GM19193 (cell line): Measurements from ENCODE around the gene FBXO27.

ENCODE experiments used
- POLR2A ChIP-seq: IDR thresholded peaks from 4 replicates; pipeline ENCODE4 v1.6.1; 2011; ENCODE audit not compliant: insufficient read depth, insufficient read length; ENCODE audit errors: extremely low read depth

The FBXO27 gene

DNA sequence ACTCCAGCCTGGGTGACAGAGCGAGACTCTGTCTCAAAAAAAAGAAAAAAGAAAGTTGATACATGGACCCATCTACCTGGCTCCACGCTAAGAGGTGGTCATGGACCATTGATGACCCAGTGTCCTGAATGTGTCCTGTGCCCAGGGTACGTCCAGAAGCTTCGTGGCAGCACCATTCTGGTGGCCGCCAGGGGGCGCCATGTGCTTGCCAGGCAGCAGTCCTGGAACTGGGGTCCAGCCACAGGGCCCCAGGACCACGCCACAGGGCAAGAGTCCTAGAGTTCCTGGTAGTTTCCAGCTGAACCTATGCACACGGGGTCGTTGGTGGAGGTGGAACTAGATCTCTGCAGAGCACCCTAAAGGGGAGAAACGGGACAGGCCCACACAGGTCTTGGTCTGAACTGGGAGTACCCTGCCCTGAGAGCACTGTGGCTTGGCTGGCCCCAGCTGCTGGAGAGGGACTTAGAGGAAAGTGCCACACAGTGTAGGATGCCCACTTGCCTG lies 19.9 kb upstream of the FBXO27 start:
- TF ChIP-seq POLR2A, result no peak

DNA sequence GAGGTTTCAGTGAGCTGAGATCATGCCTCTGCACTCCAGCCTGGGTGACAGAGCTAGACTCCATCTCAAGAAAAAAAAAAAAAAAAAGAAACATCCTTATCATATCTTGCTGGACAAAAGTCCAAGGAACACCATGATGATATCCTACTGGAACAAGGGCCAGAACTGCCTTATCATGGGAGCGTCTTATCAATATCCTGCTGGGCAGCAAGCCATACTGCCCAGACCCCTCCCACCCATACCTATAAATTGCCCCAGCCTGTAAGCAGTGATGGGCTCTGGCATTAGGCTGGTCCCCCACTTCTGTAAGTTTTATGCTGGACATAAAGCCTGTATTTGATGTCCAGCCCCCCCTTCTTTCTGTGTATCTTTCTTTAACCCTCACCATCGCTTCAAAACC lies 14.7 kb upstream of the FBXO27 start:
- TF ChIP-seq POLR2A, result no peak

DNA sequence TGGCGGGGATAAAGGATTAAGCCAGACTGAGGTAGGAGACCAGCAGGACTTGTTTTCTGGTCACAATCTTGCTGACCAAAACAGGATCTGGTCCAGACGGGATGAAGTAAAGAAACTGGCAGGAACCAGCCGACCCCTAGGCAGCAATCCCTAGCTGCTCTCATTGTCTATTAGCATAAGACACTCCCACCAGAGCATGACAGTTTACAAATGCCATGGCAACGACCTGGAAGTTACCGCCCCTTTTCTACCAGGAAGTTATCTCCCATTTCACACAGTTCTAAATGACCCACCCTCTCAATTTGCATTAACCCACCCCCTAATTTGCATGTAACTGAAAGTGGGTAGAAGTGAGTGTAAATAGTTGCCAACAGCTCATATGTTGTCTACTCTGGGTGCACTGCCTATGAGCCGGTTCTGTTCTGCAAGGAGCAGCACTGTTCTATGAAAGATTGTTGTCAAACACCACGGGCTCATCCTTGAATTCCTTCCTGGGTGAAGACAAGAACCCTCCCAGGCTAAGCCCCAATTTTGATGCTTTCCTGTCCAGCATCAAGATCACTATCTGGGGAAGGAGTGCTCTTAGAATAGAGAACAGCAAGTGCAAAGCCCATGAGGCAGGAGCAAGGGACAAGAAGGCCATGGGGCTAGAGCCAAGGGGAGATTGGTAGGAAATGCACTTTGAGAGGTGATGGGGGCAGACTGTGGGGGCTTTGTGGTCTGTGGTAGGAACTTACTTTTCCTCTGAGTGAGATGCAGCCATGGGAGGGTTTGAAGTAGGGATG lies 13.9 kb upstream of the FBXO27 start:
- TF ChIP-seq POLR2A, result no peak

DNA sequence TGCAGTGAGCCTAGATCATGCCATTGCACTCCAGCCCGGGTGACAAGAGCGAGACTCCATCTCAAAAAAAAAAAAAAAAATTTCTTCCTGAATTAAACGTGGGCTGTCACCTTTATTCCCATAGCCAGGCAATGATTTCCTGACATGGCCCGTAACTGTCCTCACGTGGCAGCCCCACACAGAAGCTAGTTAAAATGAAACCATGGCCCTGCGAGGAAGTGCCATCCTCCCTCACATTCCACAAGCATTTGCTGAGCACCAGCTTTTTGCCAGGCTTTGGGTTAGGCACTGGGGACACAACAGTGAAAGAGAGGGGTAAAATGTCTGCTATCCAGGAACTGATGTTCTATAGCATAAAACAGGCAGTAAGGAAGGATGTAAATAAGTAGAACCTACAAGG lies 13.2 kb upstream of the FBXO27 start:
- no peak for TF ChIP-seq POLR2A

DNA sequence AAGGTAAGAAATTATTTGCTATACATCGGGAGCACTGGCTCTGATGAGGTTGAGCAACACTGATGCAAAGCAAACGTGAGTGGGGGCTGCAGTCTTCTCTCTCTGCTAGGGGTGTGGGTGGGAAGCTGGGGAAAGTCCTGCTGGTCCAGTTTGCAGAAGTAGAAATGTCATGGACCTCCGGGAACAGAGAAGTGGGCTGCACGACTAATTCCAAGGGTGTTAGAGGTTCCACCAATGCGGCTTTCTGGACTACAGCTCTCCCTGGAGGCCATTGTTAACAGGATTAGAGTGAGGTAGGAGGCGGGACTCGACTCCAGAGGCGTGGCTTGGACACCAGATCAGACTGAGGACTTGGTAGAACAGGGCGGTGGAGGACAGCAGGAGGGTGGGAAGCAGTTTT lies 5.7 kb upstream of the FBXO27 start:
- TF ChIP-seq POLR2A, result no peak

DNA sequence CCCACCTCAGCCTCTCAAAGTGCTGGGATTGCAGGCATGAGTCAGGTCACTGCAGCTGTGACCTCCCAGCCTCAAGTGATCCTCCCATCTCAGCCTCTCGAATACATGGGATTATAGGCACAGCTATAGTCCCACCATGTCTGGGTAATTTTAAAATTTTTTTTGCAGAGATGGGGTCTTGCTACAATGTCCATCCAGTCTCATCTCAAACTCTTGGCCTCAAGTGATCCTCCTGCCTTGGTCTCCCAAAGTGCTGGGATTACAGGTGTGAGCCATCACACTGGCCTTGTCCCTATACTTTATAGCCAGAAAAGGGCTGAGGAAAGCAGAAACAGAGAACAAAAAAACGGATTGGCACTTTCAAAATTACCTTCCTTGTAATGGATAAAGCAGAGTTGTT lies 4.8 kb upstream of the FBXO27 start:
- TF ChIP-seq POLR2A, result no peak

DNA sequence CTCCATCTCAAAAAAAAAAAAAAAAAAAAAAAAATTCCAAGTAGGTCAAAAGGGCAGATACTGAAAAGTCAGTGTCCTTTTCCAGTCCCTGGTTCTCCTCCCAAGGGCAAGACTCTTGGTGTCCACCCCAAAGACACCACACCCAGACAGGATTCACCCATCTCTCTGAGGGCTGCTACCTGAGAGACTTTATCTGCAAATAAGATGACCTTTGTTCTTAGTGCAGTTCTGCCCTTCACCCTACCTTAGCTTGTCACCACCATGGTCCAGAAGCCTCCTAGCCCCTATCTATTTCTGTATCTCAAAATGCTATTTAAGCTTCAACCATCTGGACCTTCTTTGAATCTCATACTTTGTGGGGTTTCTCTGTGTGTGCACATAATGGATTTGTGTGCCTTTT lies 4.2 kb upstream of the FBXO27 start:
- no peak for TF ChIP-seq POLR2A

DNA sequence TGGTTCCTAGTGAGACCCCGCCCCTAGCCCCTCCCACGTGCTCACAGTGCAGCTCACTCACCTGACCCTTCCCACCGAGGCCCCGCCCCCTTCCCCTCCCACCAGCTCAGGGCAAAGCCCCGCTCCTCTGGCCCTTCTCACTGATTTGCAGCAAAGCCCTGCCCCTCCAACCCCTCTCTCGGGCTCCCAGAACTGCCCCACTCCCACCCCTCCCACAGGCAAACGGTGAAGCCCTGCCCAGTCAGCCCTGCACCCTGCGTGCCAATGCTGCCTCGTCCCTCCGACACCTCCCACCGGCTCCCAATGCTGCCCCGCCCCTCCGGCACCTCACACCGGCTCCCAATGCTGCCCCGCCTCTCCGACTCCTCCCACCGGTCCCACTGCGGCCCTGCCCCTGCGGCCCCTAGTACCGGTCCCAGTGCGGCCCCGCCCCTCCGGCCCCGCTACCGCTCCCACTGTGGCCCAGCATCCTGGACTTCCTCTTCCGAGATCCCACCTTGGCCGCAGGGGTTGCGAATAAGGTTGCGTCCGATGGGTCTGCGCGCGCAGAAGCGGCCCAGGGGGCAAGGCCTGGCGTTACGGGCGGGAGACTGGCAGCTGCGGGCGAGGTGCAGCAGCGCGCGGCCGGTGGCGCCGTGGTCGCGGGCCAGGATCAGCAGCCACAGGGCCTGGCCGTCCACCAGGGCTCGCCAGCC lies 834 bp downstream of the FBXO27 start:
- TF ChIP-seq POLR2A, result no peak

DNA sequence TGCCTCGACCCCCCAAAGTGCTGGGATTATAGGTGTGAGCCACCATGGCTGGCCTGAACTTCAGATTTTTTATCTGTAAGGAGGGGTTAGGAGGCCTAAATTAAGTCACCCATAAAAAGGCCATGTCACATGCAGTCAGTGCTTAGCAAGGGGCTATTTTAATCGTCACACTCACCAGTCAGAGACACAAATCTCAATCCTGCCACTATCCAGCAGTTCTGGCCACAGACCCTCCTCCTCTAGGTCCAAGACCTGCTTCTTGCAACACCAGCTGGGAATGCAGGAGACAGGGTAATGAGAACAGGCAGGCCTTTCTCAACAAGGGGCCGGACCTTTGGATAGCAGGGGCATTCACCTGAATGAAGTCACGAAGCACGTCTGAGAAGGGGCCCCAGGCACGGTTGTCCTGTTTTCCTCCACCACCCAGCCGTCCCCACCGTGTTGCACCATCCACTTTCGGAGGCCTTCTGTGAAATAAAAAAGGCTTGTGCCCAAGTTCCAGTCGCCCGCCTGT lies 1.4 kb downstream of the FBXO27 start:
- no peak for TF ChIP-seq POLR2A

DNA sequence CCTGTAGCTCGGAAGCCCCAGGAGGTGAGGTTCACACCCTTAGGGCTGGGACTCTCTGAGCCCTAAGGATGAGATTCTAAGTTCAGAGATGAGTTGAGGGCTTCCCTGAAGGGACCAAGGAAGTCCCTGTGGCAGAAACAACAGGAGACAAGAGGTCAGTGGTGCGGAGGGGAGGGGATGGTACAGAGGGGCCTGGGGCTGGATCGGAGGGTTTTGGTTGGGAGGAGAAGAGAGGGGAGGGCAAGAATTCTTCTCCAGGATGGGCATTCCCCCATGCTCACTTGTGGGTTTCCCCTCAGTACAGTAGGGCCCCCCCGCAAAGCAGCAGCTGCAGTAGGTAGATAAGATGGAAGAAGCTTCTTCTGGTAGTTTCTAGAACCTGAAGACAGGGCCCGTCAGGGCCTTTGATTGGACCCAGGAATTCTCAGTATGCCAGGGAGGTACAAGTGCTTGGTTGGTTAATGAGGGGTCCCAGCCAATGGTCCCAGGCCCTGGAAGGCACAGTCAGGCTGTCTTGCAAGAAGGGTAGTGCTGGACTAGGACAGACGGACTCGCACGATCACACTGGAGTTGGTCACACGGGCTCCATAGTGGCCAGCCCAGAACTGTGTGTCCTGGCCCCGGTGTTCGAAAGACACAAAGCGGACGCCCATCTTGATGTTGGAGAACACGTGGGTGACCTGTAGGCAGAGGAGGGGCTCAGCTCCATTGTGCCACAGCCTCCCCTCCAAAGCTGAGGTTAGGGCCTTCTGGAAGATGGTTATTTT lies 7.3 kb downstream of the FBXO27 start:
- TF ChIP-seq POLR2A, result no peak

DNA sequence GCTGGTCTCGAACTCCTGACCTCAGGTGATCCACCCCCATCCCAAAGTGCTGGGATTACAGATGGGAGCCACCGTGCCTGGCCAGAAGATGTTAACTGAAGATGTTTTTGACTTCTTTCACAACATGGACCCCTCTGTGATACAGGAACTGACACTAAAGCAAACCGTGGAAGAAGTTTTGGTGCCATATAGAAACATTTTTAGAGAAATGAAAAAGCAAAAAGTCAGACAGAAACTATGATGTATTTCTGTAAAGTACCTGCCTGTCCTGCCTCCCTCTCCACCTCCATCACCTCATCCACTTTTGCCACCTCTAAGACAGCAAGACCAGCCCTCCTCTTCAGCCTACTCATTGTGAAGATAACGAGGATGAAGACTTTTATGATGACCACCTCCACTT lies 11.3 kb downstream of the FBXO27 start:
- no peak for TF ChIP-seq POLR2A

DNA sequence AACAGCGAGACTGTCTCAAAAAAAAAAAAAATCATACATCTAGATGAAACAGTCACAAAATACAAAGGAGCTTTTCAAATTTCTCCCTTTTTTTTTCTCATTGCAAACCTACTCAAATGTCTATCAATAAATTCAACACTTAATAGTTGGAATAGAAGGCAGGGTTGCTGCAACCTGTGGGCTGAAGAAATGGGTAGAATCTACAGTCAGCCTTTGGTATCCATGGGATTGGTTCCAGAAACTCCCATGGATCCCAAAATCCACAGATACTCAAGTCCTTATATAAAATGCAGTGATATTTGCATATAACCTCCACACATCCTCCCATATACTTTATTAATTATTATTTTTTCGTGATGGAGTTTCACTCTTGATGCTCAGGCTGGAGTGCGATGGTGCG lies 14.7 kb downstream of the FBXO27 start:
- no peak for TF ChIP-seq POLR2A

DNA sequence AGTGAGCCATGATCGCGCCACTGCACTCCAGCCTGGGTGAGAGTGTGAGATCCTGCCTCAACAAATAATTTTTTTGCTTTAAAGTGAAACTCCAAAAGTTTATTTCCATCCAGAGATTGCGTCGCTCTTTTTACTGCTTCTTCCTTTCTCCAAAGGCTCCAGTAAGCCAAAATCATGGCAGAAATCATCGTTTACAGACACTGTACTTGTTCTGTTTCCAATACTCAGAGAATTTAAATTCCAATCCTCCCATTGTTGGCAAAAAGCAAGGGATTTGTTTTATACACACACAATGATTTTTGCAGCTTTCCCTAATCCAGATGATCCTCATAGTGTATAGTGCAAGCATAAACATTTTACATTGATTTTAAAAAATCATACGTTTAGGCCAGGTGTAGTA lies 15.3 kb downstream of the FBXO27 start:
- TF ChIP-seq POLR2A, result no peak

DNA sequence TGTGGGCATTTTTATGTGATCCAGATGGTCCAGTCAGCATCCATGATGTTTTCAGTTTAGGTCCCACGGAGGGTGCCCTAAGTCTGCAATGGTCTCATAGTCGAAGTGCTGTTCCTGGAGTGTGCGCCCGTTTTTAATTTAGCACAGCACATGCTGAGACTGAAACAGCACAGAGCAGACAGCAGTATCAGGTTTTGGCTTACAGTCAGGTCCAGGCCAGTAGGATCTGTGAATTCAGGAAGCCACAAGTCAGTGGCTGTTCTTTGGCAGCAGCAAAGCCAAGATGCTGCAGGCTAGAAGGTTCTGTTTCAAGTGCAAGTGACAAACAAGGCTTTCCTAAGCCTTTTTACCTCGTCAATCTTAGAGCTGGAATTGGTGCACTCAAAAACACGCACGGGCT lies 18.3 kb downstream of the FBXO27 start:
- no peak for TF ChIP-seq POLR2A

DNA sequence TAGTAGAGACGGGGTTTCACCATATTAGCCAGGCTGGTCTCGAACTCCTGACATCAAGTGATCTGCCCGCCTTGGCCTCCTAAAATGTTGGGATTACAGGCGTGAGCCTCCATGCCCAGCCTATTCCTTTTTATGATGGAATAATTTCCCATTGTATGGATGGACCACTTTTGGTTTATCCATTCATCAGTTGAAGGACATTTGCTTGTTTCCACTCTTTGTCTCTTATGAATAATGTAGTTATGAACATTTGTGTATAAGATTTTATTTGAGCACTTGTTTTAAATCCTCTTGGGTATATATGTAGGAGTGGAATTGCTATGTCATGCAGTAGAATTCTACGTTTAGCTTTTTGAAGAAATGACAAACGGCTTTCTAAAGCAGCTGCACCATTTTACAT lies 23.3 kb downstream of the FBXO27 start:
- TF ChIP-seq POLR2A, result no peak
